Stimulated activated CD4-positive, alpha-beta T cell treated with anti-CD3 and anti-CD28 coated beads, TNF-alpha, amount 100 ng/mL, for 1 hour (primary cell): ENCODE data around the gene SLC5A8.

Experiments
- DNase-seq, 3 donors: peaks; one replicate each; pipeline ENCODE4 v3.0.0-alpha.2; 2020; ENCODE audit warnings: low read depth in 3 of 3, low spot score in 1 of 3

Gene SLC5A8, protein sequence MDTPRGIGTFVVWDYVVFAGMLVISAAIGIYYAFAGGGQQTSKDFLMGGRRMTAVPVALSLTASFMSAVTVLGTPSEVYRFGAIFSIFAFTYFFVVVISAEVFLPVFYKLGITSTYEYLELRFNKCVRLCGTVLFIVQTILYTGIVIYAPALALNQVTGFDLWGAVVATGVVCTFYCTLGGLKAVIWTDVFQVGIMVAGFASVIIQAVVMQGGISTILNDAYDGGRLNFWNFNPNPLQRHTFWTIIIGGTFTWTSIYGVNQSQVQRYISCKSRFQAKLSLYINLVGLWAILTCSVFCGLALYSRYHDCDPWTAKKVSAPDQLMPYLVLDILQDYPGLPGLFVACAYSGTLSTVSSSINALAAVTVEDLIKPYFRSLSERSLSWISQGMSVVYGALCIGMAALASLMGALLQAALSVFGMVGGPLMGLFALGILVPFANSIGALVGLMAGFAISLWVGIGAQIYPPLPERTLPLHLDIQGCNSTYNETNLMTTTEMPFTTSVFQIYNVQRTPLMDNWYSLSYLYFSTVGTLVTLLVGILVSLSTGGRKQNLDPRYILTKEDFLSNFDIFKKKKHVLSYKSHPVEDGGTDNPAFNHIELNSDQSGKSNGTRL

GRCh38 chr12:101209319-101210302, at the start of gene SLC5A8:
Gene SLC5A8, minus strand, starts transcription at chr12:101210238. Its CDS starts 390 bp downstream, at chr12:101209848.
- no peak for DNase-seq

DNA sequence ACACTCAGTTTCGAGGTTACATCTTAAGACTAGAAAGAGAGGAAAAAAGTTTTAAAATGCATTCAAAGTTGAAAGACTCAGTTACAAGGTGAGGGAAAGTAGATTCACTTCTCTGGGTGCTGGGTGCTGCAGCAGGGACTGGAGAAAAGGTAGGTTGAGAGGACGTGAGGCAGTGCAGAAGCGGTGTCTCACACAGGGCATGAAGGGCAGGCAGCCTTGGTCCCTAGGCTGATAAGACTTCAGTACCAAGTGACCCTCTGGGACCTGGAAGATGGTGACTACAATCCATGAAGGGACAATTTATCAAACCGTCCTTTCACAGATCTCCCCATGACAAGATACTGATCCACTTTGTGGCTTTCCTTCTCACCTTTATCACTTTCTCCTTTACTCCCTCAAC, 47.3 kb upstream of the SLC5A8 start:
- no peak for DNase-seq

DNA sequence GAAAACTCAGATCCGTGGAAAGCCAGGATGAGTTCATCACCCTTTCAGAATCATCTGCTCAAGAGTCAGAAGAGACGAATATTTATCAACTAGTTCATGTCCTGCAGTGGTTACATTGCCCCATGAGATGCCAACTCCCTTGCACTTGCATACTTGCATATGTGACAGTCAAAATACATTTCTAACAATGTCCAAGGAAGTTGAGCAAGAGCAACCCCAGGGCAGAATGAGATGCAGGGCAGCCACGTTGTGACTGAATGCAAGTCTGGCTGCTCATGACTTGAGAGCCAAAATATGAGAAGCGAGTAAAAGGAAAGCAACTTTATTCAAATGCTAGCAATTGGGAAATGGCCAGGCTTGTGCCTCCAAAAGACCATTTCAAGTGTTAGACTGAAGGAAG, 46.2 kb upstream of the SLC5A8 start:
- DNase-seq, result no peak

DNA sequence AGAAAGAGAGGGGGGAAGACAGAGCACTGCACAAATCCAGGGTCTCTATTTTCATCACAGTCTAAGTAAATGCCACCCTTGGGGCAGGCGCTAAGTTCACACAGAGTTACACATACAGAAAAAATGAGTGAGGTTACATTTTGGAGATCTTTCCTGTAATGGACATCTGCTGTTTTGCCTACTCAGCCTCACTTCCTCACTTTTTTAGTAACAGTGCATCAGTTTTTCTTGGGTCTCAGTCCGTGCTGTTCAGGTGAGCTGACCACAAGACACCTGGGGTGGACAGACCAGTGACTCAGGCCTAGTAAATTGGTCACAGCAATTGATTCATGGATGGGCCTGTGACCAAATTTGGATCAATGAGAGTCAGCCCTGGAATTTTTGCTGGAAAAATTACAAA, 33.6 kb upstream of the SLC5A8 start:
- no peak for DNase-seq

DNA sequence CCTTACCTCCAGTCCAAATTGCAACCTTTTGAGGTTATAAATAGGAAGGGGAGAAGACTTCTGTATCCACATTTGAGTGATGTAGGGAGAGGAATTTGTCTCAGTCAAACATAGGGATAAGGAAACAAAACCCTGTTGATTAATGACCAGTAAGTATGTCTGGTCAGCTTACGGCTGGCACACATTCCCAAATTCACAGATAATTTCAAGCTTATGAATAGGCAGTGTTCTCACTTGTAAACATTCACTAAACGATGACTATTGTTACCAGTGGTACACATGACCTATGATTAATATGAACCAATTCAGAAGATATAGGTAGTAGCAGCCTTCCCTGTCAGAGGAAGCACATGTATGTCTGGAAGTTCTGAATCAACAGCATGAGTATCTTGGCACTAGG, 33.0 kb upstream of the SLC5A8 start:
- DNase-seq, result no peak

DNA sequence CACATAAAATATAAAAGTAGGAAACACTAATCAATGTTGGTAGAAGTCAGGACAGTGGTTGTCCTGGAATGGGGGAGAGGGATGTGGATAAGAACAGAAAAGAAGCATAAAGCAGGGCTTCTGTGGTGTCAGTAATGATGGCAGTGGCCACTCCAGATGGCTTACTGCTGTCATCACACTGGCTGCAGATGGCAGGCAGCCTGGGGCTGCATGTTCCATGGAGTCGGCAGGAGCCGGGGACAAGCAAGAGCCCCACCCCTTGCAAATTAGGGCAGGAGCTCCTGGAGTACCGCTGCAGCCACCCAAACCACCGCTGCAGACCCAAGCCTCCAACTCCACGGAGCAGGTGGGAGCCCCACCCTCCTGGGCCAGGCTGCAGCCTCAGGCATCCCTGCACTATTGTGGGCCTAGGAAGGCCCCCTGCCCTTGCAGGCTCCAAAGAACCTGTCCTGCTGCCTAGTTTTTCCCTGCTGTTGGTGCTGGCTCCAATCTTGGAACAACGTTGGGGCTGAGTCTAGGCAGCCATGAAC, 28.8 kb upstream of the SLC5A8 start:
- DNase-seq, result no peak

GRCh38 chr12:101238306-101238705, 28.3 kb upstream of the SLC5A8 start:
- DNase-seq, result no peak

GRCh38 chr12:101235686-101236085, 25.6 kb upstream of the SLC5A8 start:
- no peak for DNase-seq

- DNase-seq, result no peak
Observed at GRCh38 chr12:101231636-101232035, 21.6 kb upstream of the SLC5A8 start.

GRCh38 chr12:101230547-101230946, 20.5 kb upstream of the SLC5A8 start:
- no peak for DNase-seq

GRCh38 chr12:101229841-101230241, 19.8 kb upstream of the SLC5A8 start:
- no peak for DNase-seq

DNA sequence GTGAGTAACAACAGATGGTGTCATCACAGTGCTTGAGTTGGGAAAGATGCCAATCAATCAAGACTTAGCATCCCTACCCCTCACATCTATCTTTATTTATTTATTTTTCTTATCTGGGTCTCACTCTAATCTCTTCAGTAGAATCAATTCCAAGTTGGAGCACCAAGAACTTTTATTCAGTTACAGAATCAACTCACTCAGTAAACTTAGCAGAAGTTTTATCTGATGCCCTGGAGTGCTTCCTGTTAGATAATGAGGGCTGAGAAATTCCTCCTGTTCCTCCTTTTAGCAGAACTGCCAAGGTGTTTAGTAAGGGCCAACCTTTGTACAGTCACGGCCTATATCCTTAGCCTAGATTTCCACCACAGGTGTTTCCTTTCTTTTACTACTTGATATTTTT, 11.3 kb upstream of the SLC5A8 start:
- no peak for DNase-seq

DNA sequence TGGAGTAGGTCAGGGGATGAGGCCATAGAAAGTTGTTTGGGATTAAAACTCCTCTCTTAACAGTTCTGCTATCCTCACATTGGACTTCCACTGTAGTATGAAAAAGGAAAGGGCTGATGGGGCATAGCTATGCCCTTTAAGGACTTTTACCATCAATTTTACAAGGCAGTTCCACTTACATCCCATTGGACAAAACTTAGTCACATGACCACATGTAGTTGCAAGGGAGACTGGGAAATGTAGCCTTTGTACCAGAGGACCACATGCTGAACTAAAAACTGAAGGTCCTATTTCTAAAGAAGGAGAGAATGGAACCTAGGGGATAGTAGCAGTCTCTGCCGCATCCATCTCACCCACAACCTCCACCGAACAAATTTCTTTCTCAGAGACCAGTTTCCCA, 6.8 kb upstream of the SLC5A8 start:
- no peak for DNase-seq

- DNase-seq, result no peak
Observed at GRCh38 chr12:101207086-101207780, 2.8 kb downstream of the SLC5A8 start.

- DNase-seq, result no peak
Observed at GRCh38 chr12:101204602-101205304, 5.3 kb downstream of the SLC5A8 start.

GRCh38 chr12:101200824-101201223, 9.2 kb downstream of the SLC5A8 start:
- DNase-seq, result no peak

- DNase-seq, result no peak
Observed at GRCh38 chr12:101200145-101200544, 9.9 kb downstream of the SLC5A8 start.

GRCh38 chr12:101186291-101186690, 23.7 kb downstream of the SLC5A8 start:
- DNase-seq, result no peak

DNA sequence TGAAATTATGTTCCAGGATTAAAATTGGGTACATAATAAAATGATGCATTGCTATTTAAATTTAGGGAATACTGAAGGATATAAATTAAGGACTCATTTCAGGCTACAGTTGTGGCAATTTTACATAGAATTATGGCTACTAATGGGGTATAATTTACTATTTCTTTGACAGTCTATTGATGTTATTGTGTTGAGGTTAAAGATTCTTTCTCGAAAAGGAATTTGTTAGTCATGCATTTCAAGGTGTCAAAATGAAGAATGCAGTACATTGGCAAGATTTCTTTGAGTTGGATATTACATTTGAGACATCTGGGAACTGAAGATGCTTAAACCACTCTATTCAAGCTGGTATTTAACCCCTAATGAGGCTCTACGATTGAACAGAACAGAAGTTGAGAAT, 28.3 kb downstream of the SLC5A8 start:
- no peak for DNase-seq

DNA sequence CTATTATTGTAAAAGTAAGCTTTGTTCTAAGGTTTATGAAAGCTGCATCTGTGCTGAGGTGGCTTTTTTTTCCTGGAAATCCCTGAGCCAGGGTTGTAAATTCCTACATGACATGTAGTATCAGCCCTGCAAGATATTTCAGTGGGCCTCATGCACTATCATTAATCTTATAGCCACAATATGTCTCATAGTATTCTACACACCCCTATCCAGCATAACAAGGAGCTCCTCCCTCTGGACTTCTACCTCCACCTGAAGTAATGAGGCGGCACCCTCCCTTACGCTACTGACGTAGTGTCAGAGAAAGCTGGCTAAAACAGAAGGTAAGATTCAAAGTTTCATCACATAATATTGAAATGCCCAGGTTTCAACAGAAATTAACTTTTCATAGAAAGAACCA, 35.5 kb downstream of the SLC5A8 start:
- DNase-seq, result no peak
